Measurements from ENCODE around the gene CYB5R3.

Gene CYB5R3

DNA sequence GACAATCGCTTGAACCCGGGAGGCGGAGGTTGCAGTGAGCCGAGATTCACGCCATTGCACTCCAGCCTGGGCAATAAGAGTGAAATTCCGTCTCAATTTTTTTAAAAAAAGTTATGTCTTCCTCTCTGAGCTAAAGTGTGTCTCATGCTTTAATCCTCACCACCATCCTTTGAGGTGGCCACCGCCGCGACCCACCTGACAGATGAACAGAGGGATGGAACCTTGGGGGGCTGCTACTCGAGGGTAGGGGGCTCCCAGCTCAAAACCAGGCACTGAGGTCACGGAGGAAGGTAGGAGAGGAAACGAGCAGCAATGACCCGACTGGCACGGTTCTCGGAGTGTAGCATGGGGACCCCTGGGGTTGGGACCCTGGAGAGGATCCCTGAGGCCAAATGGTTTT lies 23.8 kb downstream of the CYB5R3 start:
- TF ChIP-seq CREB1 (IDR thresholded peaks at IDR 0.05; ENCODE audit: low read depth) (no peak), CEBPB (IDR thresholded peaks at IDR 0.05) (no peak), TAF1 (IDR thresholded peaks at IDR 0.05; ENCODE audit: low read depth) (no peak), ZBTB7A (IDR thresholded peaks at IDR 0.05; ENCODE audit: low read depth) (no peak), EGR1 (IDR thresholded peaks at IDR 0.05) (no peak), FOXM1 (IDR thresholded peaks at IDR 0.05; ENCODE audit: borderline replicate concordance, low read depth) (no peak), TEAD4 (IDR thresholded peaks at IDR 0.05) (no peak)
- TF ChIP-seq, protein P1, sequence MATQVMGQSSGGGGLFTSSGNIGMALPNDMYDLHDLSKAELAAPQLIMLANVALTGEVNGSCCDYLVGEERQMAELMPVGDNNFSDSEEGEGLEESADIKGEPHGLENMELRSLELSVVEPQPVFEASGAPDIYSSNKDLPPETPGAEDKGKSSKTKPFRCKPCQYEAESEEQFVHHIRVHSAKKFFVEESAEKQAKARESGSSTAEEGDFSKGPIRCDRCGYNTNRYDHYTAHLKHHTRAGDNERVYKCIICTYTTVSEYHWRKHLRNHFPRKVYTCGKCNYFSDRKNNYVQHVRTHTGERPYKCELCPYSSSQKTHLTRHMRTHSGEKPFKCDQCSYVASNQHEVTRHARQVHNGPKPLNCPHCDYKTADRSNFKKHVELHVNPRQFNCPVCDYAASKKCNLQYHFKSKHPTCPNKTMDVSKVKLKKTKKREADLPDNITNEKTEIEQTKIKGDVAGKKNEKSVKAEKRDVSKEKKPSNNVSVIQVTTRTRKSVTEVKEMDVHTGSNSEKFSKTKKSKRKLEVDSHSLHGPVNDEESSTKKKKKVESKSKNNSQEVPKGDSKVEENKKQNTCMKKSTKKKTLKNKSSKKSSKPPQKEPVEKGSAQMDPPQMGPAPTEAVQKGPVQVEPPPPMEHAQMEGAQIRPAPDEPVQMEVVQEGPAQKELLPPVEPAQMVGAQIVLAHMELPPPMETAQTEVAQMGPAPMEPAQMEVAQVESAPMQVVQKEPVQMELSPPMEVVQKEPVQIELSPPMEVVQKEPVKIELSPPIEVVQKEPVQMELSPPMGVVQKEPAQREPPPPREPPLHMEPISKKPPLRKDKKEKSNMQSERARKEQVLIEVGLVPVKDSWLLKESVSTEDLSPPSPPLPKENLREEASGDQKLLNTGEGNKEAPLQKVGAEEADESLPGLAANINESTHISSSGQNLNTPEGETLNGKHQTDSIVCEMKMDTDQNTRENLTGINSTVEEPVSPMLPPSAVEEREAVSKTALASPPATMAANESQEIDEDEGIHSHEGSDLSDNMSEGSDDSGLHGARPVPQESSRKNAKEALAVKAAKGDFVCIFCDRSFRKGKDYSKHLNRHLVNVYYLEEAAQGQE (IDR thresholded peaks at IDR 0.05; ENCODE audit: low read depth) = no peak

DNA sequence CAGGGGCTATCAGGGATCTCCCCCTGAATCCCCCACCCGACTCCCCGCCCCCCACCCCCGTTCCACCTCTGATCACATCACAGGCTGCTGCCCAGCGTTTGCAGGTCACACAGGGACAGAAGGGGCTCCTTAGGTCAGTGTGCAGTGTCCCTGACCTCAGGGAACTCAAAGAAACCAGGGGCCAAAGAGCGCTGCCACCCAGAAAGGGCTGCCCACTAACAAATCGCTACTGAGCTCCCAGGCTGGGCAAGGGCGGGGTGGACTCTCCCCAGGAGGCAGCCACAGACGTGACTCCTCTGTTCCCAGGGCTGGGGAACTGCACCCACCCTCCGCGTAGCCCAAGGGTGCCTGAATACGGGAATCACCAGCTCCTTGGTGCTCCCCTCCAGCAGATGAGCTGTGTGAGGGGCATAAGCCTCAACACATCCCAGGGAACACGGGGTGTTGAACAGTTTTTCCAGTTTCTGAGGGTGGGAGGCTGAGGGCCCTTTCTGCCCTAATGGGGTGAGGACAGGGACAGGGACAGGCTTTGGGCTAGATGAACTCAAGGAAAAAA lies 24.6 kb downstream of the CYB5R3 start:
- TF ChIP-seq TAF1 (IDR thresholded peaks at IDR 0.05; ENCODE audit: low read depth) = no peak
- TF ChIP-seq, protein P1 (IDR thresholded peaks at IDR 0.05; ENCODE audit: low read depth) = no peak
- TF ChIP-seq, protein P2, sequence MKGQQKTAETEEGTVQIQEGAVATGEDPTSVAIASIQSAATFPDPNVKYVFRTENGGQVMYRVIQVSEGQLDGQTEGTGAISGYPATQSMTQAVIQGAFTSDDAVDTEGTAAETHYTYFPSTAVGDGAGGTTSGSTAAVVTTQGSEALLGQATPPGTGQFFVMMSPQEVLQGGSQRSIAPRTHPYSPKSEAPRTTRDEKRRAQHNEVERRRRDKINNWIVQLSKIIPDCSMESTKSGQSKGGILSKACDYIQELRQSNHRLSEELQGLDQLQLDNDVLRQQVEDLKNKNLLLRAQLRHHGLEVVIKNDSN (IDR thresholded peaks at IDR 0.05) = no peak
- TF ChIP-seq TCF12 (IDR thresholded peaks at IDR 0.05; ENCODE audit: low read depth) = no peak
- no peak for TF ChIP-seq EP300 (IDR thresholded peaks at IDR 0.05; ENCODE audit: borderline replicate concordance)
- no peak for TF ChIP-seq EGR1 (IDR thresholded peaks at IDR 0.05)
- no peak for TF ChIP-seq RAD21 (IDR thresholded peaks at IDR 0.05; ENCODE audit: low read depth)
- no peak for TF ChIP-seq NFIC (IDR thresholded peaks at IDR 0.05)

DNA sequence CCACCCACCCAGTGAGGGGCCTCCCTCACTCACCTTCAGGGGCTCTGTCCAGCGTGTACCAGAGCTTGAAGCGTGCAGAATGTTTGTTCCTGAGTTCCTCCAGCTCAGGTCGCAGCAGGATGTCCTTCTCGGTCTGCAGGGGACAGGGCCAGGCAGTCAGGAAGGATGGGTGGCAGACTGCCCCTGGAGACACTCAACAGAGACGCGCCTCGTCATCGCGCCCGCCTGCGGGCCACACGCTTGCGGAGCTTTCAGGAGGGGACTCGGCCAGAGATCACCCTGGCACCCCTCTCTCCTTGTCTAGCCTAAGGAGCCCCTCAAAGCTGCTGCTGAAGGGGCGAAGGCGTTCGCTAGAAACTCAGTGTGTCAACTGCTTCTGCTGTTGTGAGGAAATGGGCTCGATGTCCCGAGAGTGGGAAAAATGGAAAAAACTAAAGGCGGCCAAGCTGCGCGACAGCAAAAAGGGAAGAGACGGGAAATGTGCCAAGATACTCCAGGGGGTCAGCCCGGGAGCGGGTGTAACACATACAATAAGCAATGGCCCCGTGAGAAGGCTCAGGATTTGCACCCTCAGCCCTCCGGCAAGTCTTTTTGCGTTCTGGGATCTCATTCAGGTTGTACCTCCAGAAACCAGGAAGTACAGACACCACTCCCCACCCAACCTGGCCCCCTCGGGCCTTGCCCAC lies 25.3 kb downstream of the CYB5R3 start:
- TF ChIP-seq NFIC (IDR thresholded peaks at IDR 0.05) = peak; percentile 54
- TF ChIP-seq, protein P2 (IDR thresholded peaks at IDR 0.05) = no peak
- no peak for TF ChIP-seq YY1 (IDR thresholded peaks at IDR 0.05; ENCODE audit: low read depth)
- TF ChIP-seq ZBTB7A (IDR thresholded peaks at IDR 0.05; ENCODE audit: low read depth) = no peak

DNA sequence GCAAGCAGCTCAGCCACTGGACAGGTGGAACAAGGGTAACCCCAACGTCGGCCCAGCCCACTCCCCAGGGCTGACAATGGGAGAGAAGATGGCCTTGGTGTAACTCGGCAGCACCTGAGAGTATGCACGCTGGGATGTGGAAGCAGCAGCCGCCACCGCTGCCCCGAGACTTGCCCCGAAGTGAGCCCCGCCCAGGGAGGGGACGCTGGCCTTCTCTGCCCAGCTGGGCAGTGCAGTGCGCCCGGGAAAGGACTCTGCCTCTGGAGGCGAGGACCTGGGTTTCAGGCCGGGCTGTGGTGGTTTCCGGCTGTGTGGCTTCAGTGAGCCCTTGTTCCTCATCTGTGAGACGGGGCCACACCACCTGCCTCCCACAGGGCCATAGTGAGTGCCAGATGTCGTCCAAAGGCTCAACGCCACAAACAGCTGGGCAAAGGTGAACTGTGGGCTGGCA lies 25.9 kb downstream of the CYB5R3 start:
- TF ChIP-seq TEAD4 (IDR thresholded peaks at IDR 0.05) (no peak), EP300 (IDR thresholded peaks at IDR 0.05; ENCODE audit: borderline replicate concordance) (no peak), TAF1 (IDR thresholded peaks at IDR 0.05; ENCODE audit: low read depth) (no peak), YY1 (IDR thresholded peaks at IDR 0.05; ENCODE audit: low read depth) (no peak), TCF12 (IDR thresholded peaks at IDR 0.05; ENCODE audit: low read depth) (no peak), CEBPB (IDR thresholded peaks at IDR 0.05) (no peak), CREB1 (IDR thresholded peaks at IDR 0.05; ENCODE audit: low read depth) (no peak), RAD21 (IDR thresholded peaks at IDR 0.05; ENCODE audit: low read depth) (no peak), EGR1 (IDR thresholded peaks at IDR 0.05) (no peak), NFIC (IDR thresholded peaks at IDR 0.05) (no peak), ZBTB7A (IDR thresholded peaks at IDR 0.05; ENCODE audit: low read depth) (no peak), FOXM1 (IDR thresholded peaks at IDR 0.05; ENCODE audit: borderline replicate concordance, low read depth) (no peak)
- TF ChIP-seq, protein P3, sequence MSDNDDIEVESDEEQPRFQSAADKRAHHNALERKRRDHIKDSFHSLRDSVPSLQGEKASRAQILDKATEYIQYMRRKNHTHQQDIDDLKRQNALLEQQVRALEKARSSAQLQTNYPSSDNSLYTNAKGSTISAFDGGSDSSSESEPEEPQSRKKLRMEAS (IDR thresholded peaks at IDR 0.05) = no peak
- TF ChIP-seq, protein P1 (IDR thresholded peaks at IDR 0.05; ENCODE audit: low read depth) = no peak
- TF ChIP-seq, protein P2 (IDR thresholded peaks at IDR 0.05) = no peak

All from Ishikawa (cell line).